H1 (cell line): Measurements from ENCODE around the gene DAB2IP. TPM values are rescaled to one million over a fixed set of nuclear protein-coding genes. Genes with fewer than 3 reads are reported as not detected.

Experiments used
- BRCA1 ChIP-seq: IDR thresholded peaks from 2 replicates; pipeline ENCODE4 v1.6.1; 2012; ENCODE audit warnings: low read depth, low read length, improper control_type of control experiment
- CHD2 ChIP-seq: IDR thresholded peaks from 2 replicates; pipeline ENCODE4 v1.6.1; 2012; ENCODE audit warnings: low read length, improper control_type of control experiment
- JUND ChIP-seq: IDR thresholded peaks from 2 replicates; pipeline ENCODE4 v1.6.1; 2011; ENCODE audit warnings: mild to moderate bottlenecking, improper control_type of control experiment, low read length
- NANOG ChIP-seq: IDR thresholded peaks from 2 replicates; pipeline ENCODE4 v1.6.1; 2011; ENCODE audit warnings: low read length, low read depth, mild to moderate bottlenecking, inconsistent platforms; ENCODE audit not compliant: insufficient read depth, poor library complexity, severe bottlenecking
- POLR2A ChIP-seq, 2 experiments: IDR thresholded peaks; 1 replicate in 1 of 2; 2 replicates in 1 of 2; pipeline ENCODE4 v1.6.1; 2011; ENCODE audit warnings: low read depth in 2 of 2, low read length in 2 of 2, mild to moderate bottlenecking in 2 of 2; ENCODE audit errors: control extremely low read depth in 1 of 2
- SAP30 ChIP-seq: fragments of 300-600 bp; sonication (generic); IDR thresholded peaks from 2 replicates; pipeline ENCODE4 v1.7.1; 2012; ENCODE audit warnings: low read length, moderate library complexity, mild to moderate bottlenecking, inconsistent platforms; ENCODE audit not compliant: insufficient read depth, insufficient replicate concordance
- SIN3A ChIP-seq, 2 experiments: IDR thresholded peaks in 1 of 2; conservative IDR thresholded peaks in 1 of 2; 2 replicates each; pipeline ENCODE4 v1.6.1; 2011 to 2012; ENCODE audit warnings: low read length in 2 of 2, improper control_type of control experiment in 1 of 2, low read depth in 1 of 2, mild to moderate bottlenecking in 1 of 2
- ZNF274 ChIP-seq: IDR thresholded peaks from 2 replicates; pipeline ENCODE4 v1.7.0; 2012; ENCODE audit warnings: low read length, borderline replicate concordance; ENCODE audit errors: extremely low read depth
- polyA plus RNA-seq, 7 experiments: library from polyadenylated mRNA; depleted of rRNA in 3 of 7; stranded (reverse) in 5 of 7; unstranded in 2 of 7; fragments of >200 nt in 5 of 7; fragments of 200-250 nt in 2 of 7; gene quantifications; 1 replicate in 5 of 7; 2 replicates in 1 of 7; 4 replicates in 1 of 7; pipeline versions ENCODE4 v1.2.1 to v1.2.3, GENCODE V29; 2011 to 2013; ENCODE audit warnings: missing spikeins in 2 of 7, mixed read lengths in 2 of 7
- total RNA-seq: library from RNA; stranded (reverse); fragmentation: NEBNext Ultra II Directional; extraction: Animal tissue kit (Norgen Biotek cat#: 25700); gene quantifications from 2 replicates; pipeline ENCODE4 v1.2.1, GENCODE V29; 2021
- TF ChIP-seq, protein P1 (sequence below): IDR thresholded peaks from 2 replicates; pipeline ENCODE4 v1.6.1; 2011; ENCODE audit warnings: low read depth, mild to moderate bottlenecking, low read length; ENCODE audit not compliant: insufficient read depth

Gene DAB2IP
- total and polyA plus RNA-seq, 2 of the 8 experiments (the other 6 are each of a cell fraction or from before 2014, with no cell fraction given): 19.7 to 39.5 TPM

DNA sequence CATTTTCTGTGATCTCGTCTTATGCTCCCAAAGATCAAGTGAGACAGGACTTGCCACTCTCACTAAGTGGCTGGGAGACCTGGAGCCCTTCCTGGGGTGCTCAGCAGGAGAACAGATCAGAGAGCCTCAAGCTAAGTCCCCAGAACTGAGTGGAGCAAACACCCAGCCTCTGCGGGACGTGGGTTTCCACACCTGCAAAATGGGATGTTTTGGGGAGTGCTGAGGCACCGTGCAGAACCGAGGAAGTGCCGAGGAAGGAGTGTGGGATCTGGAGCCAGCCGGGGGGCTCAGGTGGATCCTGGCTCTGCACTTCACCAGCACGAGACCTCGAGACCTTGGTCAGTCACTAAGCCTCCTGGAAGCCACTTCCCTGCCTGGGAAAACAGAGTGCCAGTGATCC lies 166.0 kb downstream of the DAB2IP start (continued):
- TF ChIP-seq SAP30 (no peak), JUND (no peak), BRCA1 (no peak), SIN3A (conservative IDR thresholded peaks at IDR 0.05 in 1 of 2, IDR thresholded peaks at IDR 0.05 in 1 of 2; ENCODE audit: low read depth in 1 of 2, low read length in 2 of 2) (no peak), NANOG (no peak), CHD2 (no peak), POLR2A (IDR thresholded peaks at IDR 0.05; ENCODE audit: control extremely low read depth in 1 of 2, low read depth in 2 of 2, low read length in 2 of 2) (no peak), ZNF274 (no peak)
- TF ChIP-seq, protein P1, sequence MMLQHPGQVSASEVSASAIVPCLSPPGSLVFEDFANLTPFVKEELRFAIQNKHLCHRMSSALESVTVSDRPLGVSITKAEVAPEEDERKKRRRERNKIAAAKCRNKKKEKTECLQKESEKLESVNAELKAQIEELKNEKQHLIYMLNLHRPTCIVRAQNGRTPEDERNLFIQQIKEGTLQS: no peak
